Osteoblast (primary cell): Measurements from ENCODE around the gene MAP3K14. TPM values are rescaled to one million over a fixed set of nuclear protein-coding genes. Genes with fewer than 3 reads are reported as not detected.

Experiments
- DNase-seq: peaks from one replicate; pipeline ENCODE4 v3.0.0; 2011; ENCODE audit warnings: low spot score, mixed read lengths; ENCODE audit not compliant: insufficient read length; ENCODE audit errors: missing footprints
- H2AFZ ChIP-seq: 2 replicates; pipeline ENCODE4 v1.6.0; 2011; ENCODE audit warnings: mild to moderate bottlenecking, low read length
- H3K27ac ChIP-seq: 2 replicates; pipeline ENCODE4 v1.5.1; 2011; ENCODE audit warnings: mild to moderate bottlenecking, low read depth, low read length, moderate library complexity
- H3K27me3 ChIP-seq: 2 replicates; pipeline ENCODE4 v1.6.0; 2012; ENCODE audit warnings: mild to moderate bottlenecking, control low read depth, inconsistent platforms, low read length, moderate library complexity; ENCODE audit not compliant: insufficient read depth
- H3K36me3 ChIP-seq: 2 replicates; pipeline ENCODE4 v1.5.1; 2011; ENCODE audit warnings: mild to moderate bottlenecking, low read length, control low read depth, moderate library complexity; ENCODE audit not compliant: insufficient read depth
- H3K4me1 ChIP-seq: 2 replicates; pipeline ENCODE4 v1.5.1; 2011; ENCODE audit warnings: mild to moderate bottlenecking, low read length, control low read depth, moderate library complexity; ENCODE audit not compliant: insufficient read depth
- H3K4me2 ChIP-seq: 2 replicates; pipeline ENCODE4 v1.6.0; 2011; ENCODE audit warnings: mild to moderate bottlenecking, low read length; ENCODE audit not compliant: insufficient read depth
- H3K4me3 ChIP-seq: fragments of 200-600 bp; sonication (generic); 3 replicates; pipeline ENCODE4 v1.5.1; 2012; ENCODE audit warnings: mild to moderate bottlenecking, low read length, inconsistent platforms; ENCODE audit not compliant: insufficient read depth
- H3K79me2 ChIP-seq: 2 replicates; pipeline ENCODE4 v1.6.0; 2012; ENCODE audit warnings: mild to moderate bottlenecking, low read length, control low read depth, inconsistent platforms; ENCODE audit not compliant: insufficient read depth
- H3K9me3 ChIP-seq: 2 replicates; pipeline ENCODE4 v1.5.1; 2011; ENCODE audit warnings: low read depth, low read length, control low read depth
- H4K20me1 ChIP-seq: 2 replicates; pipeline ENCODE4 v1.6.0; 2012; ENCODE audit warnings: mild to moderate bottlenecking, low read length, control low read depth; ENCODE audit not compliant: insufficient read depth
- total RNA-seq: library from RNA; depleted of rRNA; stranded (reverse); fragments of >200 nt; gene quantifications from 2 replicates; pipeline ENCODE4 v1.2.3, GENCODE V29; 2012
- TF ChIP-seq, protein P1 (sequence below): IDR thresholded peaks from 2 replicates; pipeline ENCODE4 v1.5.1; 2011; ENCODE audit warnings: mild to moderate bottlenecking, low read depth, low read length, moderate library complexity; ENCODE audit errors: extremely low read depth

The MAP3K14 gene
- total RNA-seq, 1 donor: 3.6 TPM

DNA sequence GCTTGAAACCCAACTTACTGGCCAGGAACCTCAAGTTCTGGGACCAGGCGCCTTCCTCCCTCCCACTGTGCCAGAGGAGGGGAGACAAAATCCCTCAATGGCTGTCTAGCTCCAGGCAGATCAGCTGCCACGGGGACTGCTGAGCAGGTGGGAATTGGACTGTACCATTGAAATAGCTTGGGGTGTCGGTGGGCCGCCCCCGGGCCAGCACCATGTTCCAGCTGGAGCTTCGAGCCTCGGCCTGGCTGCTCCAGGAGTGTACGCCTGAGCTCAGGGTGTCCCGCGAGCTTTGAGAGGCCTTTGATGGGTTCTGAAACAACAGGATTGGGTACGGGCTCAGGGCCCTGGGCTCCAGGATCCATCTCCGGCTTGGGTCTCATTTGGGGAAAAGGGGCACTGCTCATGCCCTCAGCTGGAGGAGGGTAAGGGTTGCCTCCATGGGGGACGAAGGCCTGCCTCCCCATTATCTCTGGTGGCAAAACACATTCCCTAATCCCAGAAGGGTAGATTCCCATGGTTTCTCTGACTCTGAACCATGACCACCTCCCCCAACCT, 50.4 kb downstream of the MAP3K14 start:
- Histone ChIP-seq H3K27ac (peak overlapping the region; percentile 46), H4K20me1 (peaks cover 91% of the 10 kb centered on the region), H3K79me2 (no peaks in the 10 kb centered on the region), H2AFZ (no peak overlapping the region), H3K27me3 (no peaks in the 10 kb centered on the region), H3K9me3 (no peaks in the 10 kb centered on the region), H3K4me2 (peak overlapping the region; percentile 28), H3K4me1 (peaks cover 31% of the 10 kb centered on the region), H3K4me3 (no peak overlapping the region), H3K36me3 (peaks cover 76% of the 10 kb centered on the region)
- TF ChIP-seq, protein P1, sequence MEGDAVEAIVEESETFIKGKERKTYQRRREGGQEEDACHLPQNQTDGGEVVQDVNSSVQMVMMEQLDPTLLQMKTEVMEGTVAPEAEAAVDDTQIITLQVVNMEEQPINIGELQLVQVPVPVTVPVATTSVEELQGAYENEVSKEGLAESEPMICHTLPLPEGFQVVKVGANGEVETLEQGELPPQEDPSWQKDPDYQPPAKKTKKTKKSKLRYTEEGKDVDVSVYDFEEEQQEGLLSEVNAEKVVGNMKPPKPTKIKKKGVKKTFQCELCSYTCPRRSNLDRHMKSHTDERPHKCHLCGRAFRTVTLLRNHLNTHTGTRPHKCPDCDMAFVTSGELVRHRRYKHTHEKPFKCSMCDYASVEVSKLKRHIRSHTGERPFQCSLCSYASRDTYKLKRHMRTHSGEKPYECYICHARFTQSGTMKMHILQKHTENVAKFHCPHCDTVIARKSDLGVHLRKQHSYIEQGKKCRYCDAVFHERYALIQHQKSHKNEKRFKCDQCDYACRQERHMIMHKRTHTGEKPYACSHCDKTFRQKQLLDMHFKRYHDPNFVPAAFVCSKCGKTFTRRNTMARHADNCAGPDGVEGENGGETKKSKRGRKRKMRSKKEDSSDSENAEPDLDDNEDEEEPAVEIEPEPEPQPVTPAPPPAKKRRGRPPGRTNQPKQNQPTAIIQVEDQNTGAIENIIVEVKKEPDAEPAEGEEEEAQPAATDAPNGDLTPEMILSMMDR: no peak
- no peak for DNase-seq

DNA sequence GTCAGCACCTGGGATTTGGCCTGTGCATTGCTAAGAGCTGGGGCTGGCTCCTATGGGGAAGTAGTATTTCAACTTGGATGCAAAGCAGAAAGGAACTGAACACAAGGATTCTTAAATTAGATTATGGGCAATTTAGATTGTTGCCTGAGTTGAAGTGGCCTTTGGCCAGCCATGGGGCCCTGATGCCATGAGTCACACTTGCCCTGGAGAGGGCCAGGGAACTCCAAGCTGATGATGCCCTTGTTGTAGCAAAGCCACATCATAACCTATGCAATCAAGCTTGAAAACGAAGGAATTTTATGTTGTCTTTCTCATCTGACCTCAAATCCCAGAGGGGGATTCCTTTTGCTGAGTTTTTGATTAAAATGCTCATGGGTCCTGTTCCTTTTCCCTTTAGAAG, 51.0 kb downstream of the MAP3K14 start:
- Histone ChIP-seq H3K27ac (peak overlapping the region; percentile 46), H3K79me2 (no peaks in the 10 kb centered on the region), H3K27me3 (no peaks in the 10 kb centered on the region), H3K4me3 (no peak overlapping the region), H3K36me3 (peaks cover 71% of the 10 kb centered on the region), H2AFZ (no peak overlapping the region), H3K4me1 (peaks cover 31% of the 10 kb centered on the region), H3K9me3 (no peaks in the 10 kb centered on the region), H3K4me2 (peak overlapping the region; percentile 28), H4K20me1 (peaks cover 92% of the 10 kb centered on the region)
- TF ChIP-seq, protein P1: no peak
- peak; percentile 98 for DNase-seq

DNA sequence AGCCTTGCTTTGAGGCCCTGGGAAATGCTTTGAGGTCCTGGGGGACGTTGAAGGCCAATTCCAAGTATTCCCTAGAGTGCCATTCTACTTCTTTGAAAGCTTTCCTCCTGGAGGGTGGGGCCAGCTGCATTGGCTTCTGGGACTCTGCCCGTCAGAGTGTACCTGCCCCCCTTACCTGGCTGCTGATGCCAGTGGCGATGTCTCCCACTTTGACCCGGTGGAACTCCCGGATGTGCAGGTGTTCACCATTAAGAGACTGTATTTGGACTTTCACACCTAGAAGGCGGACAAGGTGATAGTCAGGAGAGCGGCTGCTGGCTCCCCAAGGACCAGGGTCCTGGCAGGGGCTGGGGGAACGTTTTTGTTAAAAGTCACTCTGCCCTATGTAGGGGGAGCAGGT, 51.8 kb downstream of the MAP3K14 start:
- peaks cover 63% of the 10 kb centered on the region for H3K36me3 ChIP-seq
- H2AFZ ChIP-seq: no peak overlapping the region
- TF ChIP-seq, protein P1: no peak
- H3K4me3 ChIP-seq: no peak overlapping the region
- peaks cover 31% of the 10 kb centered on the region for H3K4me1 ChIP-seq
- DNase-seq: peak; percentile 31
- H3K79me2 ChIP-seq: no peaks in the 10 kb centered on the region
- H3K9me3 ChIP-seq: no peaks in the 10 kb centered on the region
- no peaks in the 10 kb centered on the region for H3K27me3 ChIP-seq
- no peak overlapping the region for H3K27ac ChIP-seq
- H4K20me1 ChIP-seq: peaks cover 84% of the 10 kb centered on the region
- no peak overlapping the region for H3K4me2 ChIP-seq

DNA sequence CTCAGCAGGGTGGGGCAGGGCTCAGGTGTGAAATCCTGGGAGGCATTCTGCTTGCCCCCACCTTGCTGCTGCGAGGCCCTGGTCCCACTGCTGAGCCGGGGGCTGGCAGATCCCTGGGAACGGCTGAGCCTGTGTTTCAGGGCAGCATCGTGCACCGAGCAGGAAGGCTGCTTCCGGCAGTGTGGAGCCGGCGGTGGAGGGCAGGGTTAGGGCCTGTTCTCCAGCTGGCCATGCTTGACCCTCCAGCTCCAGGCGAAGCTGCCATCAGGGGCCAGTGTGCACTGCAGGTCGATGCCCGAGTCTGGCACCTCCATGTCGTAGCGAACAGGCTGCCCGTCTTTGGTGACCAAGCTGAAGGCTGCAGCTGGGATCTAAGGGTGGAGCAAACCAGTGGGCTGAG, 52.4 kb downstream of the MAP3K14 start:
- H3K36me3 ChIP-seq: peaks cover 57% of the 10 kb centered on the region
- H3K4me3 ChIP-seq: no peak overlapping the region
- no peaks in the 10 kb centered on the region for H3K27me3 ChIP-seq
- TF ChIP-seq, protein P1: no peak
- H4K20me1 ChIP-seq: peaks cover 78% of the 10 kb centered on the region
- H3K4me1 ChIP-seq: peaks cover 31% of the 10 kb centered on the region
- DNase-seq: no peak
- H3K4me2 ChIP-seq: no peak overlapping the region
- H3K79me2 ChIP-seq: no peaks in the 10 kb centered on the region
- no peaks in the 10 kb centered on the region for H3K9me3 ChIP-seq
- H2AFZ ChIP-seq: no peak overlapping the region
- H3K27ac ChIP-seq: no peak overlapping the region
